Pulmonary artery endothelial cell (primary cell): Measurements from ENCODE around the gene CCNG2. TPM values are rescaled to one million over a fixed set of nuclear protein-coding genes. Genes with fewer than 3 reads are reported as not detected.

Experiments used
- DNase-seq: peaks from one replicate; pipeline ENCODE4 v3.0.0-alpha.2; 2011; ENCODE audit warnings: low read depth, low spot score
- total RNA-seq: library from RNA; depleted of rRNA; stranded (reverse); fragments of >200 nt; gene quantifications from 2 replicates; pipeline ENCODE4 v1.2.3, GENCODE V29; 2014

Gene CCNG2
- total RNA-seq, 1 donor from 2014 or later: 12.8 TPM

DNA sequence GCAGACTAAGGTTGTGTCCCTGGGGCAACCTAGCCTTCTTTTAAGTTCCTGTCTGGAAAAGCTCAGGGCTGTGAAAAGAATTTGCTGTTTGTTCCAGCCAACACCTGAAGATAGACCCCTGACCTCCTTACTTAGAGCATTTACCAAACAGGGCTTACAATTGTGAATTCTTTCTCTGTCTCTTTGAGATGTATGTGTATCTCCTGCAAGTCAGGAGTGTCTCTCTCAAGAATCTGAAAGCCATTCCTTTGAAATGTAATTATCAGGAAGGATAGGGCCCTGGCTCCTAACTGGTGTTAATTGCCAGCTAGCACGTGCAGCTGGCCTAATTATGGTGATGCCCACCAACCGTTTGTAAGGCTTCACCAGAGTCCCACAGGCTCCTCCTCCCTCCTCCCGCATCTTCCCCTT is 18.2 kb downstream of the CCNG2 start:
- DNase-seq: no peak

GRCh38 chr4:77176640-77177039 is 19.6 kb downstream of the CCNG2 start:
- DNase-seq: no peak

GRCh38 chr4:77177199-77177598 is 20.2 kb downstream of the CCNG2 start:
- DNase-seq: no peak

GRCh38 chr4:77178560-77178959 is 21.6 kb downstream of the CCNG2 start:
- DNase-seq: no peak

DNA sequence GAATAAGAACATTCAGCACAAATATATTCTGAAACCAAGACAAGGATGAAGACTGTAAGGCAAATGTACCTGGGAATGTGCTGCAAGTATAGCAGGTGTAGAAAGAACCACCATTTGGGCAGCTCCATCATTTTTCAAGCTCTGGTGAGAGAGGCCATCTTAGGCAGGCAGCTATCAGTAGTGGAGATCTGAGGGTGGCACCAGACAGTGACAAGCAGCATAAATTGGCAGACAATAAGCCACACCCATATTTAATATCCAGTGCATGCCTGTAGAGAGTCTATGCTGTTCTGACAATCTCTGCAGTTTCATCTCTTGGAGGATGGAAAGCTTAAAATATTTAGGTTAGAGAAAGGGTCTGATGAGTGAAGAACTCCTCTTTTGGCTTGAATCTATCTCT is 22.5 kb downstream of the CCNG2 start:
- no peak for DNase-seq

DNA sequence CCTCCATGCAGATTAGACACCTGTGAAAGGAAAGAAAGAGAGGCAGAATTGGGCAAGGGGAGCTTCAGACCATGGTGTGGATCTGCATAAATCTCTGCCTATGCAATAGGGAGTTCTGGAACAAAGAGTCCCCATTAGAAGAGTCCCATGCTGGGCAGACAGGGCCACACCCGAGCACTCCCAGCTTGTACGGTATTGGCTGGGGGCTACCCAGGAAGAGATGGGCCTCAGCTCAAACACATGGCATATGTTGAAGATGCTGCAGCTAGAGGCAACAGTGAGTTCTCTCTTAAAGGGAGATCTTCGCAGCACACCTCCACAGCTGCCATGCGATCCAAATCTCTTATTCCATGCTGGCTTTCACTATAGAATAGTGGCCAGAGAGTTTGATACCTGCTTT is 24.7 kb downstream of the CCNG2 start:
- no peak for DNase-seq

DNA sequence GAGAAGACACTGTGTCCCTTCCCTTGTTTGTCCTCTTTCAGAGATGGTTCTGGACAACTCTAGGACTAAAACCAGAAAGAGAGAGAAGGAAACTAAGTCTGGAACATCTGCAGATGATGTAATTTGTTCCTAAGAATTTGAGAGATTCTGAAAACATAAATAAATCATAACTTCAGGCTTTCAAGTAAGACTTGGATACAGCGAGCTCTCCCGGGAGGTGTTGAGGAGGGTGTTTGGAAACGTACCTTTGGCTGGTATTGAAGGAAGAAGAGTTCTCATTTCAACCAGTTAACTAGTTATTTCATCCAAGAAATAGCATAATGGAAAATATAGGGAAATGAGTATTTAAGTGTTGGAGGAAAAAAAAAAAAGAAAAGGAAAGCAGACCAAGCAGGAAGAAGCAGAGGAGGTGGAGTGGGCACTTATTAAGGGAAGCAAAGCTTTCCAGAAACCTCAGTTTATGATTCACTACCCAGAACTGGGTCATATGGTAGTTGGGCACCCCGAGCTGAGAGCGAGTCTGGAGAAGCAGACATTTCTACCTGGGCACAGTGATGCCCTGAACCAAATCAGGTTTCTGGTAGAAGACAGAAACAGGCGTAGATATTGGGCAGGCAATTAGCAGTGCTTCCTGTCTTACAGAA is 26.9 kb downstream of the CCNG2 start:
- no peak for DNase-seq

DNA sequence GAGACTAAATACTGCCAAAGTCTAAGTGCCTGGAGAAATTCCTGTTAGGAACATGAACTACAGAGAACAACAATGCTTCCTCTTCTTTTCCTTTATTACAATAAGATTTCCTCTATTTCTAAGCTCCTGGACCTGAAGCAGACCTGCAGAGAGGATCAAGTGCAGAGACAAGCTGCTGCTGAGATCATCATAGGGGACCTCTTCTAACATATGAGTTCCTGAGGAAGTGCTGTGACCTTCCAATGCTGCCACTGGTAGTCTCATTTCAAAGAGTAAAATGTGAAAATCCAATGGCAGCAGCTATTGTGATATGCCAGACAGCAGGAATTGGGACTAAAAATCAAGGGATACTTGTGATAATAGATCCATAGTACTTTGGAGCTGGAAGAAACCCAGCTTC is 28.0 kb downstream of the CCNG2 start:
- DNase-seq: no peak

- DNase-seq: no peak
Observed at GRCh38 chr4:77185686-77186085, 28.7 kb downstream of the CCNG2 start.

DNA sequence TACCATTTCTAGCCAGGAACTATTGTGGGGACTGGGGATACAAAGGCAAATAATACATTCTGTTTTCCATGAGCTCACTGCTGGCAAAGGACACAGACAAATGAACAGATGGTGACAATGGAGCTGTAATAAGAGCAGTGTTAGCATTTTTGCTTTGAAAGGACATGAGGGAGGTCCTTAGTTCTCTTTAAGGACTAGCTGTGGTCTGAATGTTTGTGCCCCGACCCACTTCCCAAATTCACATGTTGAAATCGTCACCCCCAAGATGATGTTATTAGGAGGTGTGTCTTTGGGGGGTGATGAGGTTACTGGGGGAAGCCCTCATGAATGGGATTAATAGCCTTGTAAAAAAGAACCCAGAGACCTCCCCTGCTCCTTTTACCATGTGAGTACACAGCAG is 30.3 kb downstream of the CCNG2 start:
- DNase-seq: no peak

GRCh38 chr4:77188498-77189220 is 31.7 kb downstream of the CCNG2 start:
- DNase-seq: no peak

DNA sequence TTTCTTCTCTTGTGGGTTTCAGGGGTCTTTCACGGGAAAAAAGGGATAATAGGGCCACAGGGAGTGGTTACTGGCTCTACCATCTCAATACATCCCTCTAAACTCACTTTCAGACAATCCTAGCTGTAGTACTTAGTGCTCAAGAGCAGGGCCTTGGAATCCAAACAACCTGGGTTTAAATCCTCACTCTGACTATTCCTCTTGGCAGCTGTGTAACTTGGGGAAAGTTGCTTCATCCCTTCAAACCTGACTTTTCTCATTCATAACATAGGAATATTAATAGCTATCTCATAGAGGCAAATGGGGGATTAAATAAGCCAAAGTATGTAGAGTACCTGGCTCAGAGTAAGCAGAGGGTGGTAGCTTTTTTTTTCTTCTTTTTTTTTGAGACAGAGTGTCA is 32.4 kb downstream of the CCNG2 start:
- no peak for DNase-seq

GRCh38 chr4:77190053-77190452 is 33.0 kb downstream of the CCNG2 start:
- no peak for DNase-seq

GRCh38 chr4:77193046-77193445 is 36.0 kb downstream of the CCNG2 start:
- DNase-seq: no peak

- DNase-seq: no peak
Observed at GRCh38 chr4:77193511-77194102, 36.6 kb downstream of the CCNG2 start.

DNA sequence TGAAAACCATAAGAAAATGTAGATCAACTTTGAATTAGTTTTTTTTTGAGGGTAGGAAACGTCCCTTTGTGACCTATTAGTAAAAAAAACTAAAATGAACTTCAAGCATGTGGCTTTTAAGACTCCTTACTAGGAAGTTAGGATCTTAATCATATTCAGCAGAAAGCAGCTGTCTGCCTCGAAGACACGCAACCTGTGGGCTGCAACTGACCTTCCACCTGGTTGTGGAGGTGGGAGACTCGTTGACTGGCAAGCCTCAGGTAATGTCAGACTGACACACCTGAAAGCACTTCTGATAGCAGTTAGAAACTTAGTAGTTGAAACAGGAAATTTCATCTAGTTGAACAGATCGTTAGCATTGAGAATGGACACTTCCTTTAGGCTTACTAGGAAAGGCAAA is 37.4 kb downstream of the CCNG2 start:
- no peak for DNase-seq

GRCh38 chr4:77194989-77195388 is 38.0 kb downstream of the CCNG2 start:
- no peak for DNase-seq

DNA sequence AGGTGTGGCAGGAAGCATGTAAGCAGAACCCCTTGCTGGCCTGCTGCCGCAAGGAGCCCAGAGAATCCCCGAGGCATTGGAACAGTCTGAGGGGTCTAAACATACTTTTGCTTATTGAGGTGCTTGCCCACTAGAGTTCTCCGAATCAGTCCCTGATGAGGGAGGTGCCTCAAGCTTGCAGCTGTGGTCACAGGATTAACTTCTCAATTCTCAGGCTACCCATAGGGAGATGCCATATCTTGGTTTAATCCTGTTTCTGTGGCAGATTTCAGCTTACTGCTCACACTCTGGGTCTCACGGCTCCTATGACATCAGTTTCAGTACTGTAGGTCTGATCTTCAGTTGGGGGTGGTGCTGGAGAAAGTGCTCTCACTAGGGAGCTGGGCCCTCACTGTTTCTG is 39.9 kb downstream of the CCNG2 start:
- DNase-seq: no peak

- DNase-seq: no peak
Observed at GRCh38 chr4:77197361-77197760, 40.4 kb downstream of the CCNG2 start.

- DNase-seq: no peak
Observed at GRCh38 chr4:77197831-77198230, 40.8 kb downstream of the CCNG2 start.

GRCh38 chr4:77199276-77199675 is 42.3 kb downstream of the CCNG2 start:
- DNase-seq: no peak

DNA sequence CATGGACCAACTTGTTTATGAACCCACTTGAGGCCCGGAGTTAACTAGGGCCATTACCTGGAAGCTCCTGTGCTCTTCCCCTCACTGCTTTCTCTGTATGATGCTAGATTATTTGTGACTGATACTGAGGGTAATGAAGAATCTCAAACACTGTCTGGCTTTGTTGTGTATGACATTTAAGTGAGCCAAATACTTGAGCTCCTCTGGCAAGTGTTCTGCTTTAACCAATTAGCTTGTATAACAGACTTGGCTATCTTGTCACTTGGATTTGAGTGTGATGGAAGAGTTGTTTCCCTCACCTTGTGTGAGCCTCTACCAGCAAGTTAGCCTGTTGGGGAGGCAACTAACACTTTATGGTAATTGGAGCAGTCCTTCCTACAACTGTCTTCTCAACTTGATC is 42.7 kb downstream of the CCNG2 start:
- no peak for DNase-seq

GRCh38 chr4:77201343-77201742 is 44.3 kb downstream of the CCNG2 start:
- DNase-seq: no peak
